Hepatic stellate cell (primary cell): ENCODE measurements around the gene OCA2.
A peak's percentile ranks its signal among the peaks of the same experiment; 100 is the strongest.

Experiments
- DNase-seq: peaks from one replicate; pipeline ENCODE4 v3.0.0; 2011; ENCODE audit warnings: low spot score

The OCA2 gene

GRCh38 chr15:28104326-28104725, 5.2 kb upstream of the OCA2 start:
- no peak for DNase-seq

GRCh38 chr15:28103831-28104230, 4.7 kb upstream of the OCA2 start:
- DNase-seq, result no peak

- no peak for DNase-seq
Observed at GRCh38 chr15:28101983-28102441, 2.9 kb upstream of the OCA2 start.

GRCh38 chr15:28101201-28101600, 2.1 kb upstream of the OCA2 start:
- DNase-seq, result no peak

GRCh38 chr15:28100516-28101195, 1.5 kb upstream of the OCA2 start:
- no peak for DNase-seq

GRCh38 chr15:28099555-28100140, 533 bp upstream of the OCA2 start:
- DNase-seq, result no peak

GRCh38 chr15:28098360-28098765, 752 bp downstream of the OCA2 start:
- no peak for DNase-seq

GRCh38 chr15:28097656-28098359, 1.3 kb downstream of the OCA2 start:
- no peak for DNase-seq

GRCh38 chr15:28096670-28097431, 2.3 kb downstream of the OCA2 start:
- no peak for DNase-seq

- no peak for DNase-seq
Observed at GRCh38 chr15:28096411-28096669, 2.8 kb downstream of the OCA2 start.

- no peak for DNase-seq
Observed at GRCh38 chr15:28094732-28095521, 4.2 kb downstream of the OCA2 start.

- no peak for DNase-seq
Observed at GRCh38 chr15:28093752-28094535, 5.2 kb downstream of the OCA2 start.

- no peak for DNase-seq
Observed at GRCh38 chr15:28091313-28091712, 7.8 kb downstream of the OCA2 start.

- peak; percentile 75 for DNase-seq
Observed at GRCh38 chr15:28086175-28086703, 12.9 kb downstream of the OCA2 start.

- DNase-seq, result no peak
Observed at GRCh38 chr15:28085489-28086174, 13.5 kb downstream of the OCA2 start.

- DNase-seq, result no peak
Observed at GRCh38 chr15:28084547-28084946, 14.6 kb downstream of the OCA2 start.

- DNase-seq, result no peak
Observed at GRCh38 chr15:28082891-28083684, 16.0 kb downstream of the OCA2 start.

- DNase-seq, result no peak
Observed at GRCh38 chr15:28081594-28081993, 17.5 kb downstream of the OCA2 start.

- DNase-seq, result no peak
Observed at GRCh38 chr15:28080386-28080785, 18.7 kb downstream of the OCA2 start.
